ENCODE measurements around the gene ERCC5. TPM values are rescaled to one million over a fixed set of nuclear protein-coding genes. Genes with fewer than 3 reads are reported as not detected.

ERCC5 gene
- total RNA-seq, 2 experiments from 2014 or later, result 45.4 to 52.3 TPM

DNA sequence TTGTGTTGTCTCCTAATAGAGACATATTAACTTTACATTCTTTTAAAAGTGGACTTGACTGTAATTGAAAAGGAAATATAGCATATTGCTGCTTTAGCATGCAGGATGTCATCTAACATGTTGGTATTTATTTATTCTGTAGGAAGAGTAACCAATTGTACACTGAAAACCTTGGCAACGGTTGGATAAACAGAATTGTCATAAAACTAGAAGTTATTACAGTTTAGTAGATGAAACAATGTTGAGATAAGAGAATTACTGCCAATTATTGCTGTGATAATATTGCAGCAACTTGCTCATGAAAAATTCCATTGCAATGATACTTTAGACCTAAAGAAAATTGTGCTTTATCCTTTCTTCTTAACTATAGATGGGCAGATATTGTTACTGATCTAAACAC is 7.6 kb upstream of the ERCC5 start:
- POLR2A ChIA-PET, result no interaction called here
- CTCF ChIA-PET, result no interaction called here

DNA sequence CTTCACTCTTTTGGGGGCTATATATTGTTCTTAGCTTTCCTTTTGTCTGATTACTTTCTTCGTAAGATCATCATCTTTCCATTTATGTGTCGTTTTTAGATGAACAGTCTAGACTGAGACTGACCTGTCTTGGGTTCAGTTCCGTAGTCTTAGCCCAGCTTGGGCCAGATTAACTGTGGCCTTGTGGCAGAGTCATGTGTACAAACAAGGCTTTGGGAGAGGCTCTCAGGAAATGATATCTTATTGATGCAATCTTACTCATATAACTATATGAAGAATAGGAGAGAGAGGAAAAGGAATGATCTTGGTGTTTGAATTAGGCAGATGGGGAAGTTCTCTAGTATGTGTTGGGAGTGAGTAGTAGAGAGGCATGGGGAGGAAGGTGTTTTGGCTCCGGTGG is 6.8 kb upstream of the ERCC5 start:
- ChIA-PET CTCF (no interaction called here), POLR2A (no interaction called here)

DNA sequence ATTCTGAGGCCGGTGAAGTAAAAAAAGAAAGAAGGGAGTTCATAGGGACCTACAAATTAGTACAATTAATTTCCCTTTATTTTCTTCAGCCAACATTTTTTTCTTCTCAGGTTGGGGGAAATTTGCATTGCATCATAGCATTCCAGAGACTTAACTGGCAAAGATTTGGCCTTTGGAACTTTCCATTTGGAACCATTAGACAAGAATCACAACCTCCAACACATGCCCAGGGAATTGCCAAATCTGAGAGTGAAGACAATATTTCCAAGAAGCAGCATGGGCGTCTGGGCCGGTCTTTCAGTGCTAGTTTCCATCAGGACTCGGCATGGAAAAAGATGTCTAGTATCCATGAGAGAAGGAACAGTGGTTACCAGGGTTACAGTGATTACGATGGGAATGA is 6.4 kb upstream of the ERCC5 start:
- ChIA-PET CTCF (no interaction called here), POLR2A (no interaction called here)

DNA sequence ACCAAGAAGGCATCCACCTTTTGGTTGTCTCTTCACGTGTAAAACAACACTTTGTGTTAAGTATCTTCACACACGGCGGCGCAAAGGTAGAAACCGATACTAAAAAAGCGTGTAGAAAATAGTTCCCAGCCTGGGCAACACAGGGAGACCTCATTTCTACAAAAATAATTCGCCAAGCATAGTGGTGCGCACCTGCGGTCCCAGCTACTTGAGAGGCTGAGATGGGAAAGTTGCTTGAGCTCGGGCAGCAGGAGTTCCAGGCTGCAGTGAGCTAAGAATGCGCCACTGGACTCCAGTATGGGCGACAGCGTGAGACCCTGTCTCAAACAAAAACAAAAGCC is 573 bp upstream of the ERCC5 start:
- ChIA-PET POLR2A (interaction anchor here (0.5 to 2.8 kb wide), 8 partner anchors 45 to 253 kb away, joined by 3 to 21 read pairs (median 4); partner anchors contain the start of genes TEX30 and TPP2), CTCF (interaction anchor here (0.8 to 3.0 kb wide), 5 partner anchors 25 to 253 kb away, joined by 3 to 13 read pairs (median 5); partner anchors contain the start of genes BIVM and POGLUT2)

DNA sequence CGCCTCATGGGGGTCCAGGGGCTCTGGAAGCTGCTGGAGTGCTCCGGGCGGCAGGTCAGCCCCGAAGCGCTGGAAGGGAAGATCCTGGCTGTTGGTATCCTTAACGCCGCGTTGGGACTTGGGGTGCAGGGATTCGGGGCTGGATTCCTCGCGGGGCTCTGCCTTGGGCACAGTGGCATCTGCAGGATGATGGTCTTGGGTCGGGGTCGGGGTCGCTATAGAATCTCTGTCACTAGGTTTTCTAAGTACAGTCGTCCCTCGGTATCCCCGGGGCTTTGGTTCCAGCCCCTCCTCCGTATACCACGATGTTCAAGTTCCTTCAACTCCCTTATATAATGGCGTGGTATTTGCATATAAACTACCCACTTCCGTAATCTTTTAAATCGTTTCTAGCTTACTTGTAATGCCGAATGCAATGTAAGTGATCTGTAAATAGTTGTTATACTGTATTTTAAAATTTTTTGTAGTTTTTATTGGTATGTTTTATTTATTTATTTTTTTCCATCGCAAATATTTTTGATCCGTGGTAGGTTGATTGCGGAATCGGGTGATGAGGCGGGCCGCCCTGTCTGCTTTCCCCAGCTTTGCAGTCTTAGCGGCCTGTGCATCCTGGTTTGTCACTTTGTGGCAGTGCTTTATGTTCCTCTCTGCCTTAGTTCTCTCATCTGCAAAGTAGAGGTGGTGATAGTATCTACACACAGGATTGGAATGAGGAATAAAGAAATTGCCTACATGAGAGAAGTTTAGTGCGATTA is 606 bp downstream of the ERCC5 start:
- CTCF ChIA-PET, result interaction anchor here (0.7 to 3.0 kb wide), 3 partner anchors 47 to 260 kb away, joined by 3 to 13 read pairs (median 10); partner anchors contain the start of genes BIVM and POGLUT2

DNA sequence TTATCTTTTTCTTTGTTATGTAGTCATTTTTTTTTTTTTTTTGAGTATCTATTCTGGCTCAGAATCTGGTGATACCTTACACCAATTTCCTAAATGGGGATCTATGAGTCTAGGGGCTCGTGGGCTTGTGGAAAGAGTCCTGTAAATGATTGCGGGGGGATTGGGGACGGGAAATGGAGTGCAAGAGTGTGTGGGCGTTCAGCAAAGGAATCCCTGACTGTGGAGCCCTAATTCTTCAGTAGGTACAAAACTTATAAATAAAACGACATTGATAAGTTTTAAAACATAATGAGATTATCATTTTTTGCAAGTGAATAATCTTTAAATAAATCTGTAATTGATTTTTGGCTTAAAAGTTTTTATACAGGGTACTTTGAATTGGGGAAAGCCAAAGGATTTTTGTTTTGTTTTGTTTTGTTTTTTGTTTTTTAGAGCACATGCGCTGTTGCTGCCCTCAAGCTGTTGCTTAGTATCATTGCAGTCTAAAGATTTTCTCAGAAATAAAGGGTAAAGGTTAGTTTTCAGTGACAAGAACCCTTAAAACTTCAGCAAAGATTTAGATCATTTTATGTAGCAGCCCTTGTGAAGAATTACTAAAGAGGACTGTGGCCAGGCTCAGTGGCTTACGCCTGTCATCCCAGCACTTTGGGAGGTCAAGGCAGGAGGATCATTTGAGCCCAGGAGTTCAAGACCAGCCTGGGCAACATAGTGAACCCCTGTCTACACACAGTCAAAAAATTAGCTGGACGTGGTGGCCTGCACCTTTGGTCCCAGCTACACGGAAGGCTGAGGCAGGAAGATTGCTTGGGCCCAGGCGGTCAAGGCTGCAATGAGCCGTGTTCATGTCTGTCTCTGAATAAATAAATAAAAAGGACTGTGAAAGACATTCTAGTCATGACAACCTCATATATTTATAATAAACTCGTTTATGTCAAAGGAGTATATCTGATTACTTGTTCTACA is 1.7 kb downstream of the ERCC5 start:
- ChIA-PET CTCF (interaction anchor here (3.0 kb wide), 1 partner anchor 255 kb away, joined by 13 read pairs; no protein-coding TSS in a partner anchor), POLR2A (interaction anchor here (1.0 to 2.8 kb wide), 2 partner anchors 251 to 256 kb away, joined by 4 to 21 read pairs; partner anchors contain the start of gene TPP2)

More for the DNA sequence above, 606 bp downstream of the ERCC5 start:
- POLR2A ChIA-PET, result interaction anchor here (1.0 to 2.8 kb wide), 6 partner anchors 46 to 255 kb away, joined by 4 to 21 read pairs (median 9); partner anchors contain the start of genes TEX30 and TPP2

DNA sequence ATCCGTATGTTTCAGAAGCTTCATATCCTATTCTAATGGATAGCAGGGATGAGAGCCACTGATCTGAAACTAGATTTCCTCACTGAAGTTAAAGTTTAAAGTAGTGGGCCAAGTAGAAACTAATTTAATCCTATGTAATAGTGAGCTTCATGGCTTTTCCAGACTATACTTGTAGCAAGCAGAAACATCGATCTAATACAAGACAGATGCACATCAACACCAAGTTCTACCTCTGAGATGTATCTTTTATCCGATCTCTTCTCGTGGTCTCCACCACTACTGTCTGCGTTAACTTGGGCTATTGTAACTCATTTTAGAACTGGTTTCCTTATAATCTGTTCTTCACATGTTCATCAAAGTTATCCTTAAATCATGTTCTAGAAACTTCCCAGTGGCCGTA is 3.1 kb downstream of the ERCC5 start:
- ChIA-PET CTCF (interaction anchor here (1.4 to 1.8 kb wide), 2 partner anchors 21 to 269 kb away, joined by 4 to 5 read pairs; no protein-coding TSS in a partner anchor), POLR2A (no interaction called here)

DNA sequence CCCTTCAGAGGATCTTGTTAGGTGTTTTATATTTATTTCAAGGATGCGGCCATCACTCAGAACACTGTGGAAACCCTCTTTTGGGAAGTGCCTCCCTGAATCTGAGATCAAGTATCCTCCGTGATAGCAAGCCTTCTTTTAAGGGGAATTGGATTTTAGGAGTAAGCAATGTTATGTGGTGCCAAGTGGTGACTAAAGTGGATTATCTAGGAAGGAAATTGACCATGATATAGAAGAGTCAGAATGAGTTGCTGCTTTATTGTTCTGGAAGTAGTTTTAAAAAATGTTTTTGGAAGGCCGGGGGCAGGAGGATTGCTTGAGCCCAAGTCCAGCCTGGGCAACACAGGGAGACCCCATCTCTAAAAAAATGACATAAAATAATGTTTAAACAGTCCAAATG is 6.7 kb downstream of the ERCC5 start:
- ChIA-PET POLR2A (no interaction called here), CTCF (no interaction called here)

DNA sequence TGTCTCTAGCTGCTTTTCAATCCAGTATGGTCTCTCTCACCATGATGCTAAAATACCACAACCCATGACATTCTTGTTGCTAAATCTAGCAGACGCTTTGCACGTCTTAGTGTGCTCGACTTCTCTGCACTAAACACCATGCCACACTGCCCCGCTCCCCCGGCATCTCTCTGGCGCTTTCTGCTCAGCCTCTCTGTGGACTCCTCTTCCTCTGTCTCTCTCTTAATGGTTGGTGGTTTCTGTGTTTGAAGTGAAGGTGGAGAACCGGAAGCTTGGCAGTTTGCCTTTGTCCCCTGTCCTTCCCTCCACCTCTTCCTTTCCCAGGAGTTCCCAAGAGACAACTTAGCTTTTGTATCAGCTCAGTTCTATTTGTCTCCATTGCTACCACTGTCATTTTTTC is 8.8 kb downstream of the ERCC5 start:
- ChIA-PET POLR2A (interaction anchor here (0.7 kb wide), 1 partner anchor 232 kb away, joined by 3 read pairs; no protein-coding TSS in a partner anchor), CTCF (interaction anchor here (0.6 kb wide), 1 partner anchor 54 kb away, joined by 3 read pairs; no protein-coding TSS in a partner anchor)

DNA sequence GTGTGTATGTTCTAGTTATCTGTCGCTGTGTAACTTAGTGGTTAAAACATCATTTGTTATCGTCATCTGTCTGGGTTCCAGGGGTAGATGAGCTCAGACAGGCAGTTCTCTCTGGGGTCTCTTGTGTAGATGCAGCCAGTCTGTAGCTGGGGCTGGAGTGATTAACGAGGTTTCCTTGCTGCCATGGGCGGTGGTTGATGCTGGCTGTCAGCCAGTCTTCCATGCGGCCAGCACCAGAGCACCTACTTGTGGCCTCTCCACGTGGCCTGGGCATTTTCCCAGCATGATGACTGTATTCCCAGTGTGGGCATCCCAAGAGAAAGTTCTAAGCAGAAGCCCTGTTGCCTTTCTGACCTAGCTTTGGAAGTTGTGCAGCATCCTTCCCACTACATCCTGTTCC is 10.7 kb downstream of the ERCC5 start:
- ChIA-PET POLR2A (no interaction called here), CTCF (no interaction called here)

DNA sequence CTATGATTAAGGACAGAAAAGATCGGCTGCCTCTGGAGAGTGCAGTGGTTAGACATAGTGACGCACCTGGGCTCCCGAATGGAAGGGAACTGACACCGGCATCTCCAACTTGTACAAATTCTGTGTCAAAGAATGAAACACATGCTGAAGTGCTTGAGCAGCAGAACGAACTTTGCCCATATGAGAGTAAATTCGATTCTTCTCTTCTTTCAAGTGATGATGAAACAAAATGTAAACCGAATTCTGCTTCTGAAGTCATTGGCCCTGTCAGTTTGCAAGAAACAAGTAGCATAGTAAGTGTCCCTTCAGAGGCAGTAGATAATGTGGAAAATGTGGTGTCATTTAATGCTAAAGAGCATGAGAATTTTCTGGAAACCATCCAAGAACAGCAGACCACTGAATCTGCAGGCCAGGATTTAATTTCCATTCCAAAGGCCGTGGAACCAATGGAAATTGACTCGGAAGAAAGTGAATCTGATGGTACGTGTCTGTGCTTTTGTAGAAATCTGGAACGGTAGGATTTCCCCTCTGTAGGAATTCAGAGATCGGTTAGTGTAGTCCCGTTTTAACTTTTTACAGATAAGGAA is 16.9 kb downstream of the ERCC5 start:
- POLR2A ChIA-PET, result no interaction called here

DNA sequence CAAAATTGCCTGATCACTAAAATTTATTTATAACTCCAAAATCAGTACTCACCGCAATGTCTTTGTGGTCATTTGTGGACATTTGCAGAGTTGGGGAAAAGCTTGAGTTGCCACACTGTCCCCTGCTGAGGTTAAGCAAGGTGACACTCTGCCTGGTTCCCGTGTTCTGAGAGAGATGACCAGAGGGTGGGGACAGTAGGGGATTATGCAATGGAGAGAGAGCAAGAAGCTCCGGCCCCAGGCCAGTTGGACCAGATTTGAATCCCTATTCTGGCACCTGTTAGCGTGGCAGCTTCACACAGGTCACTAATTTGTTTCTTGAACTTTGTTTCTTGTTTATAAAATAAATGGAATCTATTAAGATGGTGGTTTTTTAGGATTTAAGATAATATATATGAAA is 17.8 kb downstream of the ERCC5 start:
- CTCF ChIA-PET, result no interaction called here
- POLR2A ChIA-PET, result no interaction called here

More for the DNA sequence above, 16.9 kb downstream of the ERCC5 start:
- CTCF ChIA-PET, result no interaction called here

DNA sequence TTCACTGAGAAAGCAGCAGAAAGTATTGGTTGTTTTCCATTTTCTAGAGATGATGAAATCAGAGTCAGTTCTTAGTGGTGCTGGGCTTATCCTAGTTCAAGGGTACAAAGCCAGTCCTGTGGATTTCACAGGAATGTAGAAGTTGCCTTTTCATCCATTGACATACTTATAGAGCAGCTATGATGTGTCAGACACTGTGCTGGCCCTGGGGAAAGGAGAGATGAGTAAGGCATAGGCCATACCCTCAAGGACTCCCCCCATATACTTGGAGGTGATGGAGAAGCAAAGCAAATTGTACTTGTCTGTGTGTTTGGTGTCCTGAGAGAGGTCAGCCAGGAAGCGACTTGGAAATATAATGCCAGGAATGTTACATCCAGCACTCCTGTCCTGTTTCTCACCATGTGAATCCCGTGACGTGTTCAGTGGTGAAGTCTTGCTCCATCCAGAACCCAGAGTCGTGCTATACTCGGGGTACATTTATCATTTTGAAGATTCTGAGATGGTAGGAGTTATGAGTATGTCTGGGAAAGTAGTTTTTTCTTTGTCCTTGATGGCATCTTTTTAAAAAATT is 22.6 kb downstream of the ERCC5 start:
- CTCF ChIA-PET, result no interaction called here

DNA sequence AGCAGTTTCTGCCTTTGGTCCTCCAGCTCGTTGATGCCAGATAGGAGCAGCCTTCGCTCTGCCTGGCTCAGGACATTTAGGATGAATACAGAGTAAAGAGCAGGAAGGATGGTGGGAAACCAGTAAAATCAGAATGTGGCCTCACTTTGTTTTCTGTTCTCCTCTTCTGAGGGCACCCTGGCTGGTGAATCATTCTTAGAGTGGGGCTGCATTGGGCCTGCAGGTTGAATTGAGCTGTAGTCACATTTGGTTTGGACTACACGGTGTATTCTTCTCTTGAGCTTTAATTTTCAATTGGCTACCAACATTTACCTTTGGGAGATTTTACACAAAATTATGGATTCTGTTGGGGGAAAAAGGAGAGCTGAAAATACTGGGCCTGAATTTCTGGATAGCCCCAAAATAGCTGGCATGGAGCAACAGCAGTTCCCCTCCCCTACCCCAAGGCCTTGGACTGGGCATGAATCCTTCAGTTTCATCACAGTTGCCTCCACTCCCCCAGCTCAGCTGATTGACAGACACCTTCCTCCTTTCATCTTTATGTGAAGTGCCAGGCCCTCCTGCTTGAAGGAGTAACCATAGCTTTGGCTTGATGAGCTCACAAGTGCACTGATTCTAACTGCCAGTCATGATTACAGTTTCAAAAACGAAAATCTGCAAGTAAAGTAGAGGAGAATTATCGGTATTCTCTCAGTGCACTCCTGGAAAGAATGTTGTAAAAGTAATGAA is 24.3 kb downstream of the ERCC5 start:
- ChIA-PET POLR2A (no interaction called here), CTCF (interaction anchor here (0.5 to 1.3 kb wide), 7 partner anchors 13 to 290 kb away, joined by 3 to 5 read pairs (median 4); no protein-coding TSS in a partner anchor)

More for the DNA sequence above, 22.6 kb downstream of the ERCC5 start:
- POLR2A ChIA-PET, result interaction anchor here (0.5 kb wide), 1 partner anchor 271 kb away, joined by 3 read pairs; no protein-coding TSS in a partner anchor

DNA sequence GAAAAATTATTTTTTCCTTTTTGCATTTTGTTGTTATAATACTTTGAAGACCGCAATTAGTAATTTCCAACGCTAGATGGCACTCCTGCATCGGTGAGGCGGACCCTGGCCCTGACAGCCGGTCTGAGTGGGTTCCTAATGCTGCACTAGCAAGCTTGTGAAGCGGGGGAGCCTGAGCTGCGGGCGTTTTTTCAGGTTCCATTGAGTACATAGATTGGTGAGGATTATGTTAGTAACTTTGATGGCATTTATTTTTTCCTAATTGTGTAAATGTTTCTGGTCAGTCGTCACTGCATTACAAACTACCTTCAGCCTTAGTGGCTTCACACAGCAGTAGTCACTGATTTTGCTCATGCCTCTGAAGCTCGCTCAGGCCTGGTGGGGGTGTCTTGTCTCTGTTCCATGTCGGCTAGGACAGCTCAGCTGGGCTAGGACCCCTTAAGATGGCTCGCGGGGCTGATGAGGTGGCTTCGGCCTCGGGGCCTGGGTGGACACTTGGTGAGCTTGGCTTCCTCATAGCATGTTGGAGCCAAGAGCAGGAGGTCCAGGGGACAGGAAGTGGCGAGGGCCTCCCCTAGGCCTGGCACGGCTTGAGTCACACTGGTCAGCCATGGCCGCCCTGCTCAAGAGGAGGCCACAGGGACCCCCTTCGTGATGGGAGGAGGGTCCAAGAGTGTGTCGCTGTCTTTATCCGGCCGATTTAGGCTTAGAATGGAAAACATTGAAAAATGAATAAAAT is 25.0 kb downstream of the ERCC5 start:
- CTCF ChIA-PET, result interaction anchor here (0.6 to 1.3 kb wide), 7 partner anchors 12 to 290 kb away, joined by 3 to 4 read pairs (median 3); no protein-coding TSS in a partner anchor
- POLR2A ChIA-PET, result no interaction called here

DNA sequence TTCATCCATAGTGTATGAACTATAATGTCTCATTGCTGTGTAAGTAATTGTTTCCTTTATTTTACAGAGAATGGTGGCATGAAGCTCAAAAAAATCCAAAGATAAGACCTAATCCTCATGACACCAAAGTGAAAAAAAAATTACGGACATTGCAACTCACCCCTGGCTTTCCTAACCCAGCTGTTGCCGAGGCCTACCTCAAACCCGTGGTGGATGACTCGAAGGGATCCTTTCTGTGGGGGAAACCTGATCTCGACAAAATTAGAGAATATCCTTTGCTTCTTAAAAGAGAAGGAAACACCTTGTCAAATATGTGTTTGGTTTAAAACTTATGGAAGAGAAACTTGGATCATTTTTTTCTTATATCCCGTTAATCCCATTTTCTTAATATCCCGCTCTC is 26.3 kb downstream of the ERCC5 start:
- ChIA-PET CTCF (no interaction called here), POLR2A (no interaction called here)

DNA sequence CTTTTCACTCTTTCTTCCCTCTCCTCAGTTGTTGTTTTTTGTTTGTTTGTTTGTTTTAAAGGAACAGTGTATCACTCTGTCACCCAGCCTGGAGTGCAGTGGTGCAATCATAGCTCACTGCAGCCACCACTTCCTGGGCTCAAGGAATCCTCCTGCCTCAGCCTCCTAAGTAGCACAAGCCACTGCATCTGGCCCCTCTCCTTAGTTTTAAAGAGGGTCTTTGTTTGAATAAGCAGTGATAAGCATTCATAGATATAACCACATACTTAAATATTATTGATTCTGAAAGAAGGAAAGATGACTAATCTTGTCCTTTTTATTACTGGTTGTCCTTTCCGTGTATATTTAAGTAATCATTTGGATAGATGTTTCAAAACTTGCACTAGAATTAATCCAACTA is 26.7 kb downstream of the ERCC5 start:
- CTCF ChIA-PET, result no interaction called here
- POLR2A ChIA-PET, result no interaction called here

DNA sequence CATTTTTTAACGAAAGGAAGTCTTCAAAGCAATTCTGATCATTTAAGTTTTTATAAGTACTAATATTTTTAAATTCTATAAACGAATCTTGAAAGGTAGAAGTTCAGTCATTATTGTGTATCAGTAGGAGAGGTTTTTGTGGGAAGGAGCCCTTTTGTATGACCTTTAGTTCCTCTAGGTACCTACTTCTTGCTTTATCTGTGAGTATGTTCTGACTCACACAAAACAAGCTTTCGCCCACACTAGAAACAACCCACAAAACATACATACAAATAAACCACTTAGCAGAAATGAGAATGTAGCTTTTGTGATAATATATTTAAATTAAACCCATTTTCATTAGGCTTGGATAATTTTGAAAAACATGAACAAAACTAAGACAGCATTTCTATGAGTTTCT is 27.8 kb downstream of the ERCC5 start:
- POLR2A ChIA-PET, result no interaction called here
- CTCF ChIA-PET, result no interaction called here

Data from activated CD8-positive, alpha-beta memory T cell treated with anti-CD3 and anti-CD28 coated beads for 36 hours (primary cell).